ENCODE measurements around the gene GID8.

Gene GID8

DNA sequence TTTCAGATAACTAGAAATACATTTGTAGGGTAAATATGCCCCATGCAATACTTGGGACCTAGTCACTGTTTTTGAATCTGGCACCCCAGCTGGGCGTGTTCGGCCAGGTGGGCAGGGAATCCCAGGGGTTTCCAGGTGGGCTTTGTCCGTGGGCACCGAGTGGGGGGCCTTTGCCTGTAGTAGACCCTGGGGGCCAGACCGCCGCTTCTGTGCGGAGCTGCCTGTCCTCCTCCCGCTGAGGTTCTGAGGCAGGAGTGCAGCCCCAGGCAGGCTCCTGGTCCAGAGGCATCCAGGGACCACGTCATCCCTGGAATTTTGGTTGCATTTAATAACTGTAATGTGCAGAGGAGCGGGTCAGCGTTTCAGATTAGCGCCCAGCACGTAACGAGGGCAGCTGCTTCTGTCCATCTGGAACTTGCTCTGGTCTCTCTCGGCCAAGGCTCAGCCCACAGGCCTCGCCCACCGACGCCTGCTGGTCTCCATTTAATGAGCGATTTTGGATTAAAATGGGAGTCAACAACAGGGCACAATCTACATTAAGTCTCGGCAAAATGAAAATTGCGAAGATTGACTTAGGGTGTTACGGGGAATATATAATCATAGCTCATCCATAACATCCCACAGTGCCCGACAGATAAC is 56.0 kb downstream of the GID8 start:
- H3K9me3 Mint-ChIP-seq: no peaks in the 10 kb centered on the region
- H3K36me3 Mint-ChIP-seq (ENCODE audit: low read depth): no peaks in the 10 kb centered on the region
- TF ChIP-seq CTCF (IDR thresholded peaks at IDR 0.05; ENCODE audit: unreplicated experiment in 3 of 3): no peak
- no peak overlapping the region for H3K4me3 Mint-ChIP-seq
- H3K27ac Mint-ChIP-seq: no peak overlapping the region
- no peaks in the 10 kb centered on the region for H3K4me1 Mint-ChIP-seq
- peaks cover 78% of the 10 kb centered on the region for H3K27me3 Mint-ChIP-seq (ENCODE audit: low read depth)

DNA sequence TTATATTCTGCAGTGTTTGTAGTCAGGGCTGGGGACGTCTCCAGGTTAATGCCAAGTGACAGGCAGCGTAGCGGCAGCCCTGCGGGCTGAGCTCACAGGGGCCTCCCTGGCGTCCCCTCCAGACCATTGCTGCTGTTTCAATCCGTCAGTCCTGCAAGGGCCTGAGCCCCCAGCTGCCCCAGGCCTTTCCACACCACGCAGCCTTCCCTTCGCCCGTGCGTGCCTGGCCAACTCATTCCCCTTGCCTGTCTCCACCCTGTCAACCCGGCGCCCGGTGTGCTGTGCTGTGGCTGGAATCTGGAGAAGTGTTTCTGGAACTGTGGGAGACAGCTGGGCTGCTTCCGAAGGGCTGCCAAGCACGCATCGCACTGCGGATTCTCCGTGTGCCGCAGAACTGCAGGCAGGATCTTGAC is 56.9 kb downstream of the GID8 start:
- Mint-ChIP-seq H3K36me3 (ENCODE audit: low read depth) (no peaks in the 10 kb centered on the region), H3K27ac (no peak overlapping the region), H3K4me1 (no peaks in the 10 kb centered on the region), H3K27me3 (ENCODE audit: low read depth) (peaks cover 80% of the 10 kb centered on the region), H3K4me3 (no peak overlapping the region), H3K9me3 (peaks cover 5% of the 10 kb centered on the region)
- TF ChIP-seq CTCF (IDR thresholded peaks at IDR 0.05; ENCODE audit: unreplicated experiment in 3 of 3): no peak

GRCh38 chr20:62995481-62995880 is 57.5 kb downstream of the GID8 start:
- Mint-ChIP-seq H3K4me3 (no peak overlapping the region), H3K27me3 (ENCODE audit: low read depth) (peaks cover 83% of the 10 kb centered on the region), H3K9me3 (peaks cover 5% of the 10 kb centered on the region), H3K27ac (no peak overlapping the region), H3K4me1 (no peaks in the 10 kb centered on the region), H3K36me3 (ENCODE audit: low read depth) (no peaks in the 10 kb centered on the region)
- no peak for TF ChIP-seq CTCF (IDR thresholded peaks at IDR 0.05; ENCODE audit: unreplicated experiment in 3 of 3)

GRCh38 chr20:62995898-62996595 is 58.1 kb downstream of the GID8 start:
- Mint-ChIP-seq H3K9me3 (peaks cover 5% of the 10 kb centered on the region), H3K4me3 (no peak overlapping the region), H3K36me3 (ENCODE audit: low read depth) (no peaks in the 10 kb centered on the region), H3K4me1 (no peaks in the 10 kb centered on the region), H3K27me3 (ENCODE audit: low read depth) (peaks cover 85% of the 10 kb centered on the region), H3K27ac (no peak overlapping the region)
- no peak for TF ChIP-seq CTCF (IDR thresholded peaks at IDR 0.05; ENCODE audit: unreplicated experiment in 3 of 3)

GRCh38 chr20:62996596-62996982 is 58.6 kb downstream of the GID8 start:
- Mint-ChIP-seq H3K27me3 (ENCODE audit: low read depth) (peaks cover 85% of the 10 kb centered on the region), H3K4me3 (no peak overlapping the region), H3K4me1 (no peaks in the 10 kb centered on the region), H3K9me3 (peaks cover 5% of the 10 kb centered on the region), H3K36me3 (ENCODE audit: low read depth) (no peaks in the 10 kb centered on the region), H3K27ac (no peak overlapping the region)
- no peak for TF ChIP-seq CTCF (IDR thresholded peaks at IDR 0.05; ENCODE audit: unreplicated experiment in 3 of 3)

Data from nephron (organoid).